Amygdala (tissue), 56 donors: ENCODE data around the gene EPS8.

Experiments
- DNase-seq, 56 donors: peaks; one replicate each; lab custom pipeline; 2025; lab: John Stamatoyannopoulos, UW

EPS8 gene

GRCh38 chr12:15701206-15701605 is 88.0 kb downstream of the EPS8 start:
- DNase-seq = no peak

GRCh38 chr12:15700595-15700994 is 88.6 kb downstream of the EPS8 start:
- no peak for DNase-seq

- no peak for DNase-seq
Measured at GRCh38 chr12:15699886-15700285, 89.3 kb downstream of the EPS8 start.

GRCh38 chr12:15698377-15698871 is 90.8 kb downstream of the EPS8 start:
- DNase-seq = no peak

GRCh38 chr12:15697201-15697600 is 92.0 kb downstream of the EPS8 start:
- DNase-seq = no peak

GRCh38 chr12:15693228-15693911 is 95.8 kb downstream of the EPS8 start:
- no peak for DNase-seq

GRCh38 chr12:15691388-15691787 is 97.8 kb downstream of the EPS8 start:
- no peak for DNase-seq

GRCh38 chr12:15690320-15690719 is 98.9 kb downstream of the EPS8 start:
- DNase-seq = no peak

GRCh38 chr12:15689751-15690191 is 99.4 kb downstream of the EPS8 start:
- DNase-seq = no peak

- peak in 29 of 56 donors; percentile 3 to 51 (median 24) for DNase-seq
Measured at GRCh38 chr12:15688838-15689625, 100.2 kb downstream of the EPS8 start.

- peak in 54 of 56 donors; percentile 2 to 88 (median 50) for DNase-seq
Measured at GRCh38 chr12:15688202-15688736, 100.9 kb downstream of the EPS8 start.

- DNase-seq = no peak
Measured at GRCh38 chr12:15687583-15687982, 101.6 kb downstream of the EPS8 start.

- DNase-seq = no peak
Measured at GRCh38 chr12:15684896-15685658, 104.1 kb downstream of the EPS8 start.

- DNase-seq = no peak
Measured at GRCh38 chr12:15682826-15683225, 106.4 kb downstream of the EPS8 start.

- DNase-seq = no peak
Measured at GRCh38 chr12:15679151-15679550, 110.0 kb downstream of the EPS8 start.

GRCh38 chr12:15677726-15678201 is 111.4 kb downstream of the EPS8 start:
- DNase-seq = no peak

GRCh38 chr12:15677228-15677627 is 112.0 kb downstream of the EPS8 start:
- no peak for DNase-seq

- DNase-seq = no peak
Measured at GRCh38 chr12:15672671-15673270, 116.4 kb downstream of the EPS8 start.

- DNase-seq = no peak
Measured at GRCh38 chr12:15670756-15671155, 118.4 kb downstream of the EPS8 start.
